ENCODE results near the gene BABAM1. TPM values are rescaled to one million over a fixed set of nuclear protein-coding genes. Genes with fewer than 3 reads are reported as not detected.

Gene BABAM1
- total and polyA plus RNA-seq, 9 of the 15 experiments (the other 6 are each of a cell fraction or from before 2014, with no cell fraction given): 14.7 to 160 (median 113) TPM

DNA sequence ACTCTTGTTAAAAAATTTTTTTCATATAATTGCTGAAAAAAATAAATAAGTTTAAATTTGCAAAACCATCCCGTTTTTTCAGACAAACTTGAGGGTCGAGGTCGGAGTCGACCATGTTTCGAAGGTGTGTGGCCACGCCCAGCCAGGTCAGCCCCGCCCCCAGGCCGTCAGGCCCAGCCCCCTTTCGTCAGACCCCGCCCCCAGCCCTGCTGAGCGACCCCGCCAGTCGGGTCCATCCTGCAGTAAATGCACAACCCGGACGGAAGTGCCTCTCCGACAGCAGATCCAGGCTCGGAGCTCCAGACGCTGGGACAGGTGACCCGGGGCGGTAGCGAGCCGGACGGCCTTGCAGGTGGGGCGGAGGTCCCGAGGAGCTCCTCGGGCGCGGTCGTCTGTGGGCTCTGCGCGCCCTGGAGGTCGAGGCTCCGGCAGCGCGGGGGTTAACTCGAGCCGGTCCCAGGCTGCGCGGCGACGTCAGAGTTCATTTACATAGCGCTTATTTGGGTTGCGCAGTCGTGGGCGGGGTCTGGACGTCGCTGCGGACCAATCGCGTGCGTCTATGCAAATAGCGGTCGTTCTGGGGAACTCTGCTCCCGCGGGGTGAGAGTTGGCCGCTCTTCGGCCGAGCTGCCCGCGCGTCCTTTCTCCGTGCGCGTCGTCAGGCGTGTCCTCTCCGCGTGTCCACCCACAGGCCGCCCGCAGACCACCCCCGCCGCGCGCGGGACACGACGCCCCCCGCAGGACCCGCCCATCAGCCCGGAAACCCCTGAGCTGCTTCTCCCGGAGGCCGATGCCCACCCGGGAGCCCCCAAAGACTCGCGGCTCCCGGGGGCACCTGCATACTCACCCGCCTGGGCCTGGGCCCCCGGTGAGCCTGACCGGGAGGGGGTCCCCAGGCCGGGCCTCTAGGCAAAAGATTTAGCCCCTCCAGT lies 41.0 kb upstream of the BABAM1 start, which contains the start of gene OCEL1 (continued):
- TF ChIP-seq ZNF77 (CRISPR knock-in tag; IDR thresholded peaks at IDR 0.05) (no peak), CGGBP1 (CRISPR knock-in tag; IDR thresholded peaks at IDR 0.05) (no peak), LEF1 (IDR thresholded peaks at IDR 0.05) (no peak), CBX5 (IDR thresholded peaks at IDR 0.05; ENCODE audit: borderline replicate concordance, low read depth) (no peak), EP400 (IDR thresholded peaks at IDR 0.05) (peak; percentile 70; the same call in 1 of the 2 replicates), NCOA6 (IDR thresholded peaks at IDR 0.05) (no peak), NCOA2 (IDR thresholded peaks at IDR 0.05; ENCODE audit: partially characterized antibody in 2 of 2) (no peak), ZNF695 (CRISPR knock-in tag; IDR thresholded peaks at IDR 0.05) (no peak), BMI1 (IDR thresholded peaks at IDR 0.05; ENCODE audit: low read length) (no peak), L3MBTL2 (IDR thresholded peaks at IDR 0.05) (peak; percentile 92), ZBTB8A (IDR thresholded peaks at IDR 0.05; ENCODE audit: partially characterized antibody) (no peak), ZNF224 (CRISPR knock-in tag; IDR thresholded peaks at IDR 0.05) (no peak), TOE1 (IDR thresholded peaks at IDR 0.05; ENCODE audit: borderline replicate concordance) (peak; percentile 92), TOE1 (CRISPR knock-in tag; IDR thresholded peaks at IDR 0.05; ENCODE audit: borderline replicate concordance, low read depth) (no peak), PRPF4 (IDR thresholded peaks at IDR 0.05; ENCODE audit: insufficient read depth, low read depth, low read length, poor library complexity, severe bottlenecking) (no peak), MIER1 (IDR thresholded peaks at IDR 0.05; ENCODE audit: low read depth) (no peak), ZNF184 (CRISPR knock-in tag; IDR thresholded peaks at IDR 0.05) (no peak), BCL6 (CRISPR knock-in tag; IDR thresholded peaks at IDR 0.05) (no peak), TFE3 (CRISPR knock-in tag; IDR thresholded peaks at IDR 0.05) (no peak), ZNF511 (CRISPR knock-in tag; IDR thresholded peaks at IDR 0.05) (no peak), ZNF561 (CRISPR knock-in tag; conservative IDR thresholded peaks at IDR 0.05) (no peak), KDM1A (IDR thresholded peaks at IDR 0.05) (no peak), BDP1 (IDR thresholded peaks at IDR 0.05; ENCODE audit: insufficient read depth, insufficient read length) (no peak), BHLHE40 (IDR thresholded peaks at IDR 0.05; ENCODE audit: low read length) (no peak; the same call in 1 of the 2 replicates), ILK (tag; IDR thresholded peaks at IDR 0.05; ENCODE audit: borderline replicate concordance, low read depth) (no peak), ETS2 (tag; IDR thresholded peaks at IDR 0.05; ENCODE audit: borderline replicate concordance, poor library complexity, severe bottlenecking) (no peak)
- TF ChIP-seq, protein P1, sequence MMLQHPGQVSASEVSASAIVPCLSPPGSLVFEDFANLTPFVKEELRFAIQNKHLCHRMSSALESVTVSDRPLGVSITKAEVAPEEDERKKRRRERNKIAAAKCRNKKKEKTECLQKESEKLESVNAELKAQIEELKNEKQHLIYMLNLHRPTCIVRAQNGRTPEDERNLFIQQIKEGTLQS (IDR thresholded peaks at IDR 0.05): no peak
- TF ChIP-seq, protein P1 (CRISPR knock-in tag; conservative IDR thresholded peaks at IDR 0.05): 0 out of 2 replicates have a peak, but pooled peaks have one; percentile 33

Measured in K562 (cell line).